NCI-H82 (cell line): ENCODE measurements around the gene PRR5.
A peak's percentile ranks its signal among the peaks of the same experiment; 100 is the strongest.
"Not testable (repeated sequence)": the region's sequence is repeated elsewhere in the genome, so short reads cannot be mapped to it uniquely, and the experiment has no call there.

Source experiments
- DNase-seq: peaks from one replicate; lab custom pipeline; 2025; lab: John Stamatoyannopoulos, UW

Gene PRR5

DNA sequence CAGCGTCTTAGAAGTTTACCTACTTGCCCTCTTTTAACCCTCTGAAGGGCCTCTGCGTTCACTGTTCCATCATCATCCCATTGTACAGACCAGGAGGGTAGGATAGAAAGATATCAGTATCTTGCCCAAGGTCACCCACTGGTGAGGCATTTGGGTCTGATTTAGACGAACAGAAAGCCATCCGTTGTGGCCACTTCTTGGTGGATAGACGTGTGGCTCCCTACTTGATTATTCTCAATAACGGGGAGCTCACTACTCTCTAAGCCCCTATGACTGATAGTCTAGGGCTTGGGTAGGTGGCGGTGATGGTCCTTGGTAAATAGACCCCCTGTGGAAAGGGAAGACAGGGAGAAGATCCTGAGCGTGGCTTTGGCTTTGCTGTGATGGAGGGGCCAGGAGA, 28.6 kb upstream of the PRR5 start:
- DNase-seq, result no peak

DNA sequence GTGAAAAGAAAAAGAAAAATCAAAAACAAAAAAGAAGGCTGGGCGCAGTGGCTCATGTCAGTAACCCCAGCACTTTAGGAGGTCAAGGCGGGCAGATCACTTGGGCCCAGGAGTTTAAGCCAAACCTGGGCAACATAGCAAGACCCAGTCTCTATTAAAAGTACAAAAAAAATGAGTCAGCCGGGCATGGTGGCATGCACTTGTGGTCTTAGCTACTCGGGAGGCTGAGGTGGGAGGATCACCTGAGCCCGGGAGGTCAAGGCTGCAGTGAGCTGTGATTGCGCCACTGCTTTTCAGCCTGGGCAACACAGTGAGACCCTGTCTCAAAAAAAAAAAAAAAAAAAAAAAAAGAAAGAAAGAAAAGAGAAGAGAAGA, 26.0 kb upstream of the PRR5 start:
- not testable (repeated sequence) for DNase-seq

DNA sequence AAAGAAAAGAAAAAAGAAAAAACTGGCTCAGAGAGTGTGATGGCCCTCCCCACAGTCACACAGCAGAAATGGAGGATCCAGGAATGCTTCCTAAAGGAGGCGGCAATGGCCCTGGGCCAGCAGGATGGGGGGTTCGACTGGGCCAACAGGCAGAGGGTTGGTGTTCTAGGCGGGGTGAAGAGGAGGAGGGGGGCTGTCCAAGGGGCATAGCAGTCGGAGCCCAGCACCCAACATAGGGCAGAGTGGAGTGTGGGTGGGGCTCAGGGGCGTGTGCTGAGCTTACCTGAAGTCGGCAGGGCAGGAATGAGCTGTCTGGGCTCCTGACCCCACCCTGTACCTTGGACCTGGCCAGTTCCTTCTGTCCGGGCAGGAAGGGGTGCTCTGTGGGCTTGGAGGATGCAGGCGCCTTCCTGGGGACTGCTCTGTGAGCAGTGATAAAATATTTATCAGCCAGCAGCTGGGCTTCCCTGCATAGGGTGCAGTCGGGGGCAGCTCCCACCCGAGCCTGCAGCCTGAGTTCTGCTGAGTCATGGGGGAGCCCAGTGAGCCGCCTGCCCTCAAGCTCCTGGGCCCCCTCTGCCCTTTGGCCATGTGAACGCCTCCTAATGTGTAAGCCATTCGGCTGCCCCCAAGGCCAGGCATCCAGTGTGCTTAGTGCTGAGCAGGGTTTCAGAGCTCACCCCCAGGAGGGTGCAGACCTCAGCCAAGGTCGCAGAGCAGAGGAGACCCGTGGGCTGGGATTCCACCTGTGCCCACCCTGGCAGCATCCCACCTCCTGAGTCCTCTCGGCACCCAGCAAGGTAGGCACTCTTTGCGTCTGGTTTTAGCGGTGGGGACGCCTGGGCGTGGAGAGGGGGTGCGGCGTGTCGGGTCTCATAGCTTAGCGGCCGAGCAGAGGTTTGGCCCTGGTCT, 25.3 kb upstream of the PRR5 start:
- DNase-seq, result no peak

GRCh38 chr22:44677353-44677840, 24.6 kb upstream of the PRR5 start:
- no peak for DNase-seq

DNA sequence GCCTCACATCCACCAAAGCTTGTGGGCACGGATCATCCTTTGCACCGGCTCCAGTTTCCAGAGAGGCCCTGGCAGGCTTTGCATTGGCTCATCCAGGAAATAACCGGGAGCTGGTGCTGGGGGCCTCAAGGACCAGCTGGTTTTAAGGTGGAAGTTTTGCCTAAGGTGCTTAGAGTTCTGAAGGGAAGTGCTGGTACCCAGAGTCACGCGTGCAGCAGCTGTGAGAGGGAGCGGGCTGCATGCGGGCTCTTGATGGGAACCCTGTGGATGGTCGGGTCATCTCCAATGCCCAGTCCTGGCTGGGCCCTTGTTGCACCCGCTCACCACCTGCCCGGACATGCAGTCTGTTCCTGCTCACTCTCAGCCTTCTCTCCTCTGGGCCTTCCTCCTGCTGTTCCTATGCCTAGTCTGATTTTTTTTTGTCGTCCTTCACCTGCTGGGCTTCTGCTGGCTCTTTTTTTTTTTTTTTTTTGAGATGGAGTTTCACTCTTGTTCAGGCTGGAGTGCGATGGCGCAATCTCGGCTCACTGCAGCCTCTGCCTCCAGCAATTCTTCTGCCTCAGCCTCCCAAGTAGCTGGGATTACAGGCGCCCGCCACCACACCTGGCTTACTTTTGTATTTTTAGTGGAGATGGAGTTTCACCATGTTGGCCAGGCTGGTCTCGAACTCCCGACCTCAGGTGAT, 24.0 kb upstream of the PRR5 start:
- DNase-seq, result no peak

GRCh38 chr22:44678556-44679305, 23.3 kb upstream of the PRR5 start:
- DNase-seq, result no peak

GRCh38 chr22:44679306-44679647, 22.7 kb upstream of the PRR5 start:
- DNase-seq, result not testable (repeated sequence)

DNA sequence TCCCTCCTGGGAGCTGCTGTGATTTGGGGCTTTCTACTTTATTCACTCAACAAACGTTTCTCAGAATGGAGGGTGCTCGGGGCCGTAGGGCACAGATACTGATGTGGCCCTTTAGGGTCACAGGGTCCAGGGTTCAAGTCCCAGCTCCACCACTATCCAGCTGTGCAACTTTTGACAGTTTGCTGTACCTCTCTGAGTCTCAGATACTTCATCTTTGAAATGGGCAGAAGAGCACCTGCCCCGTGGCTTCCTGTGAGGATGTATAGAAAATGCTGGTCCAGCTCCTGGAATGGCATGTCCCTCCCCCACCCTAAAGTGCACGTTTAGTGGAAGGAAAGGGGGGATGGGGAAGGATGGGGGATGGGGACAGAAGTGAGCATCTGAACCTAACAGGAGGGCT, 21.9 kb upstream of the PRR5 start:
- no peak for DNase-seq

GRCh38 chr22:44680481-44680894, 21.5 kb upstream of the PRR5 start:
- peak; percentile 76 for DNase-seq

GRCh38 chr22:44682556-44683168, 19.3 kb upstream of the PRR5 start:
- DNase-seq, result peak; percentile 21

- no peak for DNase-seq
Observed at GRCh38 chr22:44683237-44683636, 18.8 kb upstream of the PRR5 start.

DNA sequence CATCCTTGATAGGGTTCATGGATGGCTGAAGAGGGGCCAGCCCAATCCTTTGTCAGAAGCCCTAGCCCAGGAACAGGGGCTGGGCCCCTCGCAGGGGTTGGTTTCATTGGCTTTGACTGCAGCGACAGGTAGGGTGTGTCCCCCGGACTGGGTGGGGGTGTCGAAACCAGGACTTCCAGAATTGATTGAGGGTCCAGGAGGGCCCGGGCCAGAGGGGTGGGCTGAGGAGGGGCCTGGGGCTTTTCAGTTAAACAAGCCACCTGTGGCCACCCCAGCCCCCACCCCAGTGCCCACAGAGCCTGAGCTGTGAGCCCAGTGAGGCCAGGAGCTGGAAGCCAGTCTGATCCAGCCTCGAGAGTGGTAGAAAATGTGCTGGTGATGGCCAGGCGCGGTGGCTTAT, 18.1 kb upstream of the PRR5 start:
- no peak for DNase-seq

DNA sequence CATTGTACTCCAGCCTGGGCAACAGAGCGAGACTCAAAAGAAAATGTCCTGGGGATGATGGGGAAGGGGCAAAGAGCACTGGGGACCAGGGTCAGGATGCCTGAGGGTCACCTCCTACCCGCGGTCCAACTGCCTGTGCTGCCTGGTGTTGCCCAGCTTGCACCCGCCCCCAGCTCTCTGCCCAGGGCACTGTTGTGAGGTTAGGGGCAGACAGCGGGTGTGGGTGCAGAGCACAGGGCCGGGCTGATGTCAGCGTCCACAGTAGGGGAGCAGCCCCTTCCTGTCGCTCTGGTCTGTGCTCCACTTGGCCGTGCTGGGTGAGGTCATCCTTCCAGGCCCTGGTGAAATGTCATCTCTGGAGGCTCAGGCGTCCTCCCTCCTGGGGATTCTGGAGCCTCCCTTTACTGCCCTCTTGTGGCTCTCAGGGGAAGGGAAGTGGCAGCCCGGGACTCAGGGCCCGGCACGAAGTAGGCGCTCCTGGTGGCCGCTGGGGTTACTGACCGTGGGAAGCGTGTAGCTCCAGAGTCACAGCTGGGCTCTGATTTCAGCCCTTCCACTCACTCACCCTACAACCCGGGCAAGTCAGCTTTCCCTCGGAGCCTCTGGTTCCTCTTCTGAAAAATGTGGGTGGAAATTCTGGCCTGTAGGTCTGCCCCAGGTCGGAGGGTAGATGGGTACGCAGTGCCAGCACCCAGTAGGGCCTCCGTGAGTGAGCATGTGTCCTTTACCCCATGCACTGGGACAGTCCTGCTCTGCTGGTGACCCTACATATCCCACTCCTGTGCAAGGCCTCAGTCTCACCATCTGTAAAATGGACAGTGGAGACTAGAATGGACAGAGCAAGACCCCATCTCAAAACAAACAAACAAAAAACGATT, 17.3 kb upstream of the PRR5 start:
- peak; percentile 93 for DNase-seq

GRCh38 chr22:44685384-44686056, 16.5 kb upstream of the PRR5 start:
- DNase-seq, result peak; percentile 81

- no peak for DNase-seq
Observed at GRCh38 chr22:44686873-44687600, 15.0 kb upstream of the PRR5 start.

DNA sequence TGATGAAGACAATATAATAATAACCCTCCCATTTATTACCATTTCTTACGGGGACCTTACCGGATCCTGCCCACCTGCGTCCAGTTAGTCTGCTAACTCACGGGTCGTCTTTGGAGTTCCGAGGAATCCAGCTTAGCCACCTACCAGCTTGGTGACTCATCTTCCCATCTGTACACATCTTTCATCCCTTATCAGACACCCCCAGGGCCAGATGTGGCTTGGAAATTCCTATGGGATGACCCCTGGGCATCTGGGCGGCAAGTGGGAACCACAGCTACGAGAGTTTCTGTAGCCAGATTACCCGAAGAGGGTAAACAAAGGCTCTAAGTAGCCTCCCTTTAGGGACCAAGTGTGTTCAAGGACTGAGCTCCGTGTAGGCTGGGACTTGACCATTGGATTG, 12.8 kb upstream of the PRR5 start:
- DNase-seq, result peak; percentile 15

- no peak for DNase-seq
Observed at GRCh38 chr22:44689915-44690524, 12.0 kb upstream of the PRR5 start.

DNA sequence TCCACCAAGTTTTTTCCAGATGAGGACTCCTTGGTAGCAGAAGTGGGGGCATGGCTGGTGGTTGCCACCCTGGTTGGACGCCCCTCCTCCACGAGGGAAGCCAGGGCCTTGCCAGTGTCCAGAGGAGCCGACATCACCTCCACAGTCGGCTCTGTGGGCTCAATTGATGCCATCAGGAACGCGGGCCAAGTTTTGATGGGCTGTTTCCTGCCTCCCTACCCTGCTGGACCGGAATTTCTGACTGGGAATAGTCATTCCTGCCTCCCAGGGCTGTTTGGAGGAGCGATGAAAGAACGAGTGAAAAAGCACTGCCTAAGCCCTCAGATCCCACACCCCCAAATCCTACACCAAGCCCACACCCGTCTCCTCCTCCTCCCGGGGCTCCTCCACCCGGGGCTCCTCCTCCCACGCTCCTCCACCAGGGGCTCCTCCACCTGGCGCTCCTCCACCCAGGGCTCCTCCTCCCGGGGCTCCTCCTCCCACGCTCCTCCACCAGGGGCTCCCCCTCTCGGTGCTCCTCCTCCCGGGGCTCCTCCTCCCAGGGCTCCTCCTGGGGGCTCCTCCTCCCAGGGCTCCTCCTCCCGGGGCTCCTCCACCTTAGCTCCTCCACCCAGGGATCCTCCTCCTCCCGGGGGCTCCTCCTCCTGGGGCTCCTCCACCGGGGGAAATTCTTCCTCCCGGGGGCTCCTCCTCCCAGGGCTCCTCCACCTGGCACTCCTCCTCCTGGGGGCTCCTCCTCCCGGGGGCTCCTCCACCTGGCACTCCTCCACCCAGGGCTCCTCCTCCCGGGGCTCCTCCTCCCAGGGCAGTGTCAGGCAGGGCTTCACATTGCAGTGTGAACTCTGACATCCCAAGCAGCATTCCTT, 10.0 kb upstream of the PRR5 start:
- DNase-seq, result no peak

DNA sequence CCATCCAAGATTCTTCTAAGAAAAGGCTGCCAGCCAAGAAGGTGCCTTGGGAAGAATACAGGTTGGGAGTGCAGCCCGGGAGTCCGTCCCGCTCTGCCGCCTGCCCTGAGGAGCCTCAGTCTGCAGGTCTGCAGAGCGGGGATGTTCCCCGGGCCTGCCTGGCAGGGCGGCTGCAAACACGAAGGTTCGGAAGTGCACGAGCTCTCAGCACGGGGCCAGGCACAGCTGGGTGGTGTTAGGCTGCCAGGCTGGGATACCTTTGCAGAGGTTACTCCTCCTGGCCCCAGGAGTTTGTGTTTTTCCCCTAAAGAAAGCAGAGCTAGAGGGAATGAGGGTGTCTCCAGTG, 9.4 kb upstream of the PRR5 start:
- DNase-seq, result no peak
